H1 (cell line): Measurements from ENCODE around the gene LEO1. TPM values are rescaled to one million over a fixed set of nuclear protein-coding genes. Genes with fewer than 3 reads are reported as not detected.

Source experiments
- CEBPB ChIP-seq: IDR thresholded peaks from 2 replicates; pipeline ENCODE4 v1.6.1; 2012; ENCODE audit warnings: low read depth, low read length
- NRF1 ChIP-seq: IDR thresholded peaks from 2 replicates; pipeline ENCODE4 v1.6.1; 2011; ENCODE audit warnings: mild to moderate bottlenecking, low read depth, low read length, improper control_type of control experiment
- SAP30 ChIP-seq: fragments of 300-600 bp; sonication (generic); IDR thresholded peaks from 2 replicates; pipeline ENCODE4 v1.7.1; 2012; ENCODE audit warnings: low read length, moderate library complexity, mild to moderate bottlenecking, inconsistent platforms; ENCODE audit not compliant: insufficient read depth, insufficient replicate concordance
- SIX5 ChIP-seq: IDR thresholded peaks from 2 replicates; pipeline ENCODE4 v1.6.1; 2011; ENCODE audit warnings: mild to moderate bottlenecking, low read depth, low read length
- SP4 ChIP-seq: IDR thresholded peaks from 2 replicates; pipeline ENCODE4 v1.6.1; 2012; ENCODE audit warnings: low read length, inconsistent platforms
- SUZ12 ChIP-seq: fragments of 200-600 bp; sonication (generic); IDR thresholded peaks from 2 replicates; pipeline ENCODE4 v1.6.1; 2012; ENCODE audit warnings: mild to moderate bottlenecking, inconsistent platforms, low read length, moderate library complexity, mixed read lengths
- TEAD4 ChIP-seq: IDR thresholded peaks from 2 replicates; pipeline ENCODE4 v1.6.1; 2012; ENCODE audit warnings: low read depth, low read length, inconsistent platforms, mixed read lengths
- polyA plus RNA-seq, 7 experiments: library from polyadenylated mRNA; depleted of rRNA in 3 of 7; stranded (reverse) in 5 of 7; unstranded in 2 of 7; fragments of >200 nt in 5 of 7; fragments of 200-250 nt in 2 of 7; gene quantifications; 1 replicate in 5 of 7; 2 replicates in 1 of 7; 4 replicates in 1 of 7; pipeline versions ENCODE4 v1.2.1 to v1.2.3, GENCODE V29; 2011 to 2013; ENCODE audit warnings: missing spikeins in 2 of 7, mixed read lengths in 2 of 7
- total RNA-seq: library from RNA; stranded (reverse); fragmentation: NEBNext Ultra II Directional; extraction: Animal tissue kit (Norgen Biotek cat#: 25700); gene quantifications from 2 replicates; pipeline ENCODE4 v1.2.1, GENCODE V29; 2021

Gene LEO1
- total and polyA plus RNA-seq, 2 of the 8 experiments (the other 6 are each of a cell fraction or from before 2014, with no cell fraction given): 1.6 to 27.4 TPM

DNA sequence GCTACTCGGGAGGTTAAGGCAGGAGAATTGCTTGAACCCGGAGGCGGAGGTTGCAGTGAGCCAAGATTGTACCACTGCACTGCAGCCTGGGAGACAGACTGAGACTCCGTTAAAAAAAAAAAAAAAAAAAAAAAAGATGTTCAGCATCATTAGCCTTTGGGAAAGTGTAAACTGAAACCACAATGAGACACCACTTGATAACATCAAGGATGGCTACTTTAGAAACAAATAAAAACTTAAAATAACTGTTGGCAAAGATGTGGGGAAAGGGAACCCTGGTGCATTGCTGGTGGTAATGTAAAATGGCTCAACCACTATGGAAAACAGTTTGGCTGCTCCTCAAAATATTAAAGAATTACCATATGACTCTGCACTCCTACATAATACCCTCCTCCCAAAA lies 1.9 kb downstream of the LEO1 start (continued):
- TF ChIP-seq SUZ12 (no peak), NRF1 (no peak), TEAD4 (no peak), SAP30 (no peak), SP4 (no peak), CEBPB (no peak), SIX5 (no peak)
